GM19240 (cell line): ENCODE data around the gene ZIC4.

Experiments
- DNase-seq: peaks from one replicate; pipeline ENCODE4 v3.0.0; 2011; ENCODE audit warnings: low spot score; ENCODE audit not compliant: insufficient read length

ZIC4 gene

DNA sequence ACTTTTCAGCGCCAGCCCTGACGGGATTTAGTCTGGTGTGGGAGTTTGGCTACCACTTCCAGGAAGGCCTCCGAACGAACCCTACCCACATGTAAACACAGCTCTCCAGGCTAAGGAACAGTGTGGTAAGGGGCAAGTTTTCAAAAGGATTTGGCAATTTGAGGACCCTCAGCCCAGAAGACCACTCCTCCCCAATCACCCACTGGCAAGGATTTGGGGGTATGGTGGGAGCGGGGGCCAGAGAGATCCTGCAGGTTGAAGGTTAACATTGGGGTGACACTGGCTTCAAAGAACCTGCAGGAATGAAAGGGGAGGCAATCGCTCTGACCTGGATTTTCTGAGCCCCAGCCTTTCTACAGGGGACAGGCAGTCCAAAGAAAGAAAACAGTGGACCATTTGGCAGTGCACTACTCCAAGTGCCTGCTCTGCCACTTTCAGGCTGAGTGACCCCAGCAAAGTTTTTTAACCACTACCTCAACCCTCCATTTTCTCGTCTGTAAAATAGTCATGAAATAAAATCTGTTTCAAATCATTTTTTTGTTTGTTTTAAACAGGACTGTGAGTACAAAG, 34.5 kb downstream of the ZIC4 start:
- DNase-seq = no peak

DNA sequence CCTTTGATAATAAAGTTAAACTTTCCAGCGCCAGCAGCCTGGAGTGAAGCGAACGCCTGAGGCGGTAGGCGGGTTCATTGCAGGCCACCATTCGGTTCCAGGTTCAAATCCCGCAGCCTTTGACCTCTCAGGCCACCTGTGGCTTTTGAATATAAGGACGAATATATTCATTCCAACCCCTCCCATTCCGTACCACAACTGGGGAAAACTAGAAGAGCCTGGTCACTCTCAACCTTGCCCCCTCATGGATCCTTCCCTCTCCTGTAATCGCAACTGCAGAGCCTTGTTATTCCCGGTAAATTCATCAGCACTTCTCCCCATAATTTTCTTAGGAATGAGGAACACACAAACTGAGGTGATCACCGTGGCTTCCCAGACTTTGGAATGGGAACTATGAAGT, 35.2 kb downstream of the ZIC4 start:
- DNase-seq = no peak

GRCh38 chr3:147370349-147370748, 36.0 kb downstream of the ZIC4 start:
- no peak for DNase-seq

DNA sequence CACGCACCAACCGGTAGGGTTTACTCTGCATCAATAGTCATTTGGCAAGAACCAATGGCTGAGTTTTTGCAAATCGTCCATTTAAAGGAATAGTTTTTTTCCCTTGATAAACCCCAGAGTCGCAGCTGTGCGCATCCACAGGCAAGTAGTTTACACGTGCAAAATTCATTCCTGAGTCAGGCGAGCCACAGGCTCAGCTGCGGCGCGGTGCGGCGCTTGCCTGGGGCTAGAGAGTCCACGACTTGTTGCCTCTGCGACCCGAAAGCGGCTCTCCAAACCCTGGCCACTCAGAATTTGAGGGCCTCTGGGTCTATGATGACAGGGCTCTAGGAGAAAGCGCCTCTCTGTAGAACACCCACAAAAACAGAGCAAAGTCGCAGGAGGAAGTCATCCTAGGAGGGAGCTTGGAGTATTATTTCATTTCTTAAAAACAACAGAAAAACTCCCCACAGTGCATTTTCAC, 36.7 kb downstream of the ZIC4 start:
- no peak for DNase-seq

- DNase-seq = no peak
Measured at GRCh38 chr3:147369231-147369630, 37.1 kb downstream of the ZIC4 start.

DNA sequence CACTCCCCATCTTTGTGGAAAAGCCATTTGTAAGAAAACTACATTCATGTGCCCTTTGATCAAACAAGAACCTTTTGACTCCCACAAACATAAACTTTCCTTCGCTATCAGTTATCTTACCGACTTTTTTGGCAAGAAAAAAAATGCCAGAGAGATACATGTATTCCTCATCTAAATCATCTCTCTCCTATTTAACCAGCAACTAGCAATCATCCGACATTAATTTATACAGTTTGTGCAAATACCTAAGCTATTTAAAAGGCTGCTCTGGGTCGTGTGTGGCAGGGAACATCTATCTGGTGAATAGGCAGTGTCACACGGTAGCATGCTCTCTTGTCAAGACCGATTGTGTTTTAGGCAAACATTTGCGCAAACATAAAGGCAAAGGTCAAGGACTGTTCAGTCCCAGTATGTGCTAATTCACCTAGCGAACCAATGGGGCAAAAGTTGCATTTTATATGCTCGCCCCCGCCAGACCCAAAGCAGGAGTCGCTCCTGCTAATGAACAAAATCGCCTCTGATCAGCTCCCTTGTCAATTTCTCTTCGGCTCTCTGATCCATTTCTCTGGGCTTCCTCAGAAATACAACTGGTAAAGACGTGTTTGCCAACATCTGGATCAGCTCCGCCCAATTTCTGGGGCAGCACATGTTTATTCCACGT, 37.7 kb downstream of the ZIC4 start:
- no peak for DNase-seq

DNA sequence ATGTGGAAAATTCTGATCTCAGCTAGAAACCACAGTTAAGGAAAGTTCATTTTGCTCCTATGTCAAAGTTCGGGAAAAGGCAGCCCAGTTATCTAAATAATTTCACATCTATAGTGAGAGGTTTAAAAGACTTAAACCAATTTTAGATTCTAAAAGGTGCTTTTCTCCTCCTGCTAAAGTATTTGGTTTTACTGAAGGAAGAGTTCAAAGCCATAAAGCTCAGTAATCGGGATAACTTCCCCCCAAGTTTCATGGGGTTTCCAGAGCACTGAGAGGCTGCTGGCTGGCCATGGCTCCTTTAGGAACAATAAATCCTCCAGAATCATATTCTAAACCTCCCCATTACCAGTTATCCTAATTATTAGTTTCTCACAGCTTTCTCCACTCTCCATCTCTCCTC, 38.2 kb downstream of the ZIC4 start:
- DNase-seq = no peak

- DNase-seq = no peak
Measured at GRCh38 chr3:147367676-147368075, 38.7 kb downstream of the ZIC4 start.

DNA sequence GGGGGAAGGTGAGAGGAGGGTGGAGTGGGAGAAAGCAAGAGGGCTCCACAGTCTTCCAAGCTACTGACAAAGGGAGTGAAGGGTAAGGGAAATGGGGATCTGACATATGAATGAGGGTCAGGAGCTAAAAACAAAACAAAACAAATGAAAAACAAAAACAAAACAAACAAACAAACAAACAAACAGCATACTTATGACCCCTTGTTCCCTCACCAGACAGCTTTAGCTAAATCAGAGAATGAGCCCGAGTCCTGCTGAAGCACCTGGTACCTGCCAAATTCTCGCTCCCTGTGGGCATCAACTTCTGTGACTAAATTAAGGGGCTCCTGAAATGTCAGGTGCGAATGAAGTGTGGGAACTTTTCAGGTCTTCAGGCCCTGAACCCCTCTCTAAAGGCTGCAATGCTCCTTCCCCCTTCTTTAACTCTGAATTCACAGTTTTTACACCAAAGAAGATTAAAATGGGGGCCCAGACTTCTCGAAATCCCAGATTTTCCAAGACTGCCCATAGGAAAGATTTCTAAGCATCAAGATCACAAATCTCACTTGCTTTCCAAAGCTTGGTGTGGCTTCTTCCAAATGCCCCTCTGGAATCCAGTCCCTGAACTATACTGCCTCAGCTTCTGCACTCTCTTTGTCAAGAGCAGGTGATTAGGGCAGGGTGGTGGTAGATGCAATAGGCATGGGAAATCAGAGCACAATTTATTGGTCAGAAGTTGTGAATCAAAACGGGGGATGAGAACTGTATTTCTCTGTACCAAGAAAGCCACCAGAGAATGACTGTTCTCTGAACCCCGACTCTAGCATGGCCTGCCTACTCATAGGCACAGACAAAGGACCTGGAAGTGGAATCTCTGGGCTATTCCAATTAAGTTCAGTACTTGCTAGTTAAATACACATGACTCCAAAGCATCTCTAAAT, 40.9 kb downstream of the ZIC4 start:
- no peak for DNase-seq

- DNase-seq = no peak
Measured at GRCh38 chr3:147364771-147365170, 41.6 kb downstream of the ZIC4 start.

DNA sequence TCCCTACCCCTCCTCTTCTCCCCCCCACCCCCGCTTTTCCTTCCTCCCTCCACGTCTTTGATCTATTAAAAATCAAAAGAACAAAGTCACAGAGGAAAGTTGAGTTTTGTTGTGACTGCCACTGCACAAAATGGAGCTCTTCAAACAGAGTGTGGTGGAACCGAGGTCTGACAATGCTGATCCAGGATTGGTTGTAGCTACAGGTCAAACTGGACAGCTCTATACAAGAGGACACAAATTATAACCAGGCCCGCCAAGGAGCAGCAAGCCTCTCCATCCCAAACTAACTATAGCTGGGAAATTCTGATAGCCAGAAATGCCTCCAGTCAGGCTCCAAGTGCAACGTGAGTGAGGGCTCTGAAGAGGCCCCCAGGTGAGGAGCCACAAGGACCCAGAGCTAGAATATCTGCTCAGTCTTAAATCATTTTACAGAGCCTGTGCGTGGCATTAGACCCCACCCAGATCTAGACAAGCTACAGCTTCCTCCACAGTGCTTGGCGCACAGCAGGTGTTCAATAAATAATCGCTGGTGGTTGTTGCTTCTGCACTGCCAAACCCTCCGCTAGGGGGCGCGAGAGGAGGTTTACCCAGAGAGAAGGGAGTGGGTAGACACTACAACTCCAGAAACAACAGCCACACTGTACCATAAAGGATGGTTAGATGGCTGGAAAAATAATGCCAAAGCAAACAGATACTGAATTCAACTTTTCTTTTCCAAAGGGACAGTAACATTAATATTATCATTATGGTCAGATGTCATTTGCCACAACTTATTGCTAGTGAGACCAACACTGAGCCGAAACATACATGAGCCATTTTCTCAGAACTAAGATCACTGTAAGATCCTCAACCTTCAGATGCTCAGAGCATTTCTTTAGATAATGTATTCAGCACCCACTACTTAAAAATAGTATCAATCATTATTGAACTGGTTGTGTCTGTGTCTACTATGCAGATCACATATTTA, 44.6 kb downstream of the ZIC4 start:
- no peak for DNase-seq

DNA sequence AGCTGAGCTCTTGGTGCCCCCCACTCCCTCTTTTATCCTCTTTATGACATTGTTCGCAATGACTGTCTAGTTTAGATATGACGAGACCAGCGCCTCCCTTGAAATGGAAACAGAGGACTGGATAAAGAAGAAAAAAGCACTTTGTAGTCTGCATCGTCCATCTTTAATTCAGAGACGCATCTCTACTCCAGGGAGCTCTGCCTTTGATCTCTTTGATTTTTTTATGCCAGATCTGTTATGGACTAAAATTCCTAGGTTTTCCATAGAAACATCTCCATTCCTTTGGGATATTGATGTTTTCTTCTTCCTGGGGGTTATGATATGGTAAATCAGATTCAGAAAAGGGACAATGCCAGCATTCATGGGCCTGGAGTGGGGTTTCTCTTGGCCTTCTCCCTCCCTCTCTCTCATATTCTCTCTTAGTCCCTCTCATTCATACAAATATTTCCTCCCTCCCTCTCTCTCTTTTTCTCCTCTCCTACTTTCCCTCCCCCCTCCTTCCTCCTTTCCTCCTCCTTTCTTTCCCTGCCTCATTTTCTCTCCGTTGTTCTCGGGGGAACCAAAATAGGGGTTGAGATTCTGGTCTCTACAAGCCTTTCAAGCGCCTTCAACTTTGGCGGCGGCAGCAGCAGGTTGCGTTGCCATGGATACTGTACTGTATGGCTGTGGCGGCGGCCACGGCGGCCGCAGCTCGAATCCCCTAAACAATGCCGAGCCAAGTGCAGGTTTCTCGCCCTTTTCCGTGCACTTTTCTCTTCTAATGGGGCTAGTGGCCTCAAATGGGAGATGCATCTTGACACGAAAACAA, 45.5 kb downstream of the ZIC4 start:
- DNase-seq = no peak

DNA sequence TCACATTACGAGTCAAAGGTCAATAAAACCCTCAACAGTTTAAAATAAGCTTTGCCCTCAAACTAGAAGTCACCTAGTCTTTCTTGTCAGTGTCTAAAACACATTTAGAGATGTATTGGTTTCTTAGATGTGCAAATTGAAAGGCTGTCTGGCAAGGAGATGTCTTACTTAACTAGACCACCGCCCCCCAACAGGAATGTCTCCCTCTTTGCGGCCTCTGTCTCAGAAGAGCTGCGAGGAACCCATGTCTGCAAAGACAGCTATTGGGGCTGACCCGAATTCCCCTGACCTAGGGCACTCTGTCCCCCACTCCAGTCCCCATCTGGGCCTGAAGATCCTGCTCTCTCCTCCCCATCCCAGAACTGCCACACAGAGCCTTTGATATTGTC, 46.3 kb downstream of the ZIC4 start:
- DNase-seq = no peak

DNA sequence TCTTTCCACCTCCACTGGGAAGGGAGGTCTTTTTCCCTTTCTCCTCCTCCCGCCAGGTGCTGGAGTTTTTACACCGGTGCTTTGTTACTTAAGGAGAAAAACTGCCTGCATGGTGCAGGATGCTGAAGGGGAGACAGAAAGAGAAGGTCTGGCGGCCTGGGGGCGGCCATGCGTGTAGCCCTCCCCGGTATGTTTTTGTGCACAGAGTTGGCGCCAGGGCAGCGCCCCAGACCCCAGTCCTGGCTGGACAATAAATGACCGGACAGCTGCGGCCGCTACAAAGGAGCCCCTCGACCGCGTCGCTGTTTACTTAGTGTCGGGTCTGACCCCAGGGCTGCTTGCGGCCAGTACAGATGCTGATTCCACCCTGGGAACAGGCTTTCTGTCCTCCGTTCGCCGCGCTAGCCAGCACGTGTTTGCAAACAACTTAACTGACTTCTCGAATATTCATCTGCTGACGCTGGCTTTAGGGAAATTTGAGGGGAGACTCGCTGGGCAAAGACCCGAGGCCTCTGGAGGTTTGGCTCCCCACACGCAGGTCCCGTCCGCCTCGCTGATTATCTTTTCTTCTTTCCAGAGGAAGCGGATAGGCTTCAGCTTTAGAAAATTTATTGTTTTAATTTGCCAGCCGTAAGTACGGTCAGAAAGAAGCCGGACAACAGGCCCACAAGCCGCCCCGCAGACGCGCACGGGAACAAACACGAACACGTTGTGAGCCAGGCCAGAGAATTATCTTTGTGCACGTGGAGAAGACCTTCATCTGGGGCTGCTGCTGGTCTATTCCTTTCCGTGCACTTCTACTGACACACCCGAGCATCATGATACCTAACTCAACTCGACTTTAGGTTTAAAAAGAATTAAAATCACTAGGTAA, 46.9 kb downstream of the ZIC4 start:
- DNase-seq = no peak

GRCh38 chr3:147358144-147358992, 48.0 kb downstream of the ZIC4 start:
- no peak for DNase-seq

GRCh38 chr3:147356909-147357900, 49.1 kb downstream of the ZIC4 start:
- DNase-seq = no peak
